H9 (cell line): ENCODE measurements around the gene TRAF7. TPM values are rescaled to one million over a fixed set of nuclear protein-coding genes. Genes with fewer than 3 reads are reported as not detected.

ENCODE experiments used
- DNase-seq: peaks from one replicate; pipeline ENCODE4 v3.0.0-alpha.2; 2017
- H2AFZ ChIP-seq: one replicate; pipeline ENCODE4 v1.6.1; 2013; ENCODE audit warnings: mild to moderate bottlenecking, low read length, control low read depth, moderate library complexity
- H2AK5ac ChIP-seq: 2 replicates; pipeline ENCODE4 v1.6.1; 2013; ENCODE audit warnings: low read length, control low read depth, mixed read lengths; ENCODE audit not compliant: insufficient read length
- H2BK120ac ChIP-seq: one replicate; pipeline ENCODE4 v1.6.1; 2013; ENCODE audit warnings: low read depth, mild to moderate bottlenecking, low read length, control low read depth, inconsistent platforms; ENCODE audit not compliant: poor library complexity, severe bottlenecking
- H2BK12ac ChIP-seq: 2 replicates; pipeline ENCODE4 v1.6.1; 2013; ENCODE audit warnings: low read length, control low read depth, mixed read lengths, low read depth; ENCODE audit not compliant: insufficient read length
- H2BK15ac ChIP-seq: 2 replicates; pipeline ENCODE4 v1.6.1; 2013; ENCODE audit warnings: low read depth, low read length, control low read depth
- H2BK20ac ChIP-seq: one replicate; pipeline ENCODE4 v1.6.1; 2013; ENCODE audit warnings: low read depth, mild to moderate bottlenecking, low read length, control low read depth, inconsistent platforms; ENCODE audit not compliant: poor library complexity, severe bottlenecking
- H2BK5ac ChIP-seq: 2 replicates; pipeline ENCODE4 v1.6.1; 2013; ENCODE audit warnings: low read length, control low read depth, mixed read lengths; ENCODE audit not compliant: insufficient read length
- H3K14ac ChIP-seq: 2 replicates; pipeline ENCODE4 v1.6.1; 2013; ENCODE audit warnings: low read length, control low read depth; ENCODE audit not compliant: insufficient read depth
- H3K18ac ChIP-seq: 2 replicates; pipeline ENCODE4 v1.6.1; 2013; ENCODE audit warnings: low read depth, mild to moderate bottlenecking, mixed read lengths, low read length, control low read depth; ENCODE audit not compliant: insufficient read length
- H3K23ac ChIP-seq: 2 replicates; pipeline ENCODE4 v1.6.1; 2013; ENCODE audit warnings: low read length, control low read depth, mixed read lengths, low read depth; ENCODE audit not compliant: insufficient read length
- H3K23me2 ChIP-seq: 2 replicates; pipeline ENCODE4 v1.6.1; 2013; ENCODE audit warnings: low read depth, mild to moderate bottlenecking, mixed read lengths, low read length, control low read depth; ENCODE audit not compliant: insufficient read length, poor library complexity, severe bottlenecking
- H3K27ac ChIP-seq: 2 replicates; pipeline ENCODE4 v1.5.1; 2013; ENCODE audit warnings: low read length, control low read depth, mixed read lengths, low read depth; ENCODE audit not compliant: insufficient read length
- H3K27me3 ChIP-seq: 2 replicates; pipeline ENCODE4 v1.6.1; 2013; ENCODE audit warnings: low read length, control low read depth, inconsistent platforms; ENCODE audit not compliant: insufficient read depth
- H3K4ac ChIP-seq: 2 replicates; pipeline ENCODE4 v1.6.1; 2013; ENCODE audit warnings: low read depth, mild to moderate bottlenecking, control low read depth, inconsistent platforms, low read length, moderate library complexity
- H3K4me1 ChIP-seq: 2 replicates; pipeline ENCODE4 v1.6.1; 2013; ENCODE audit warnings: low read length, control low read depth, inconsistent platforms; ENCODE audit not compliant: insufficient read depth
- H3K4me2 ChIP-seq: 2 replicates; pipeline ENCODE4 v1.6.1; 2013; ENCODE audit warnings: low read length, control low read depth, mixed read lengths; ENCODE audit not compliant: insufficient read length, insufficient read depth
- H3K56ac ChIP-seq: 2 replicates; pipeline ENCODE4 v1.6.1; 2013; ENCODE audit warnings: low read depth, mild to moderate bottlenecking, mixed read lengths, low read length, control low read depth; ENCODE audit not compliant: insufficient read length
- H3K79me1 ChIP-seq: 2 replicates; pipeline ENCODE4 v1.6.1; 2013; ENCODE audit warnings: low read depth, mild to moderate bottlenecking, moderate library complexity, low read length, control low read depth, inconsistent platforms; ENCODE audit not compliant: insufficient read depth, poor library complexity, severe bottlenecking
- H3K79me2 ChIP-seq: 2 replicates; pipeline ENCODE4 v1.6.1; 2013; ENCODE audit warnings: low read length, control low read depth, inconsistent platforms; ENCODE audit not compliant: insufficient read depth
- H3K9ac ChIP-seq: 2 replicates; pipeline ENCODE4 v1.6.1; 2013; ENCODE audit warnings: low read length, control low read depth, mixed read lengths; ENCODE audit not compliant: insufficient read length; ENCODE audit errors: extremely low read depth
- H3K9me3 ChIP-seq: one replicate; pipeline ENCODE4 v1.6.1; 2013; ENCODE audit warnings: low read depth, low read length, inconsistent platforms; ENCODE audit not compliant: control insufficient read depth
- H3T11ph ChIP-seq: one replicate; pipeline ENCODE4 v1.6.1; 2013; ENCODE audit warnings: mild to moderate bottlenecking, low read length, control low read depth, inconsistent platforms
- H4K20me1 ChIP-seq: one replicate; pipeline ENCODE4 v1.6.1; 2013; ENCODE audit not compliant: control insufficient read depth, insufficient read length, insufficient read depth
- H4K5ac ChIP-seq: 2 replicates; pipeline ENCODE4 v1.6.1; 2013; ENCODE audit warnings: low read depth, mild to moderate bottlenecking, mixed read lengths, low read length, control low read depth; ENCODE audit not compliant: insufficient read length
- H4K8ac ChIP-seq: replicated peaks from 2 replicates; pipeline ENCODE4 v1.6.1; 2013; ENCODE audit warnings: low read length, control low read depth, mixed read lengths, low read depth; ENCODE audit not compliant: insufficient read length
- H4K91ac ChIP-seq: 2 replicates; pipeline ENCODE4 v1.6.1; 2013; ENCODE audit warnings: low read depth, mild to moderate bottlenecking, moderate library complexity, mixed read lengths, low read length, control low read depth; ENCODE audit not compliant: insufficient read length
- H3K27ac Mint-ChIP-seq, 3 experiments: 2 replicates in 2 of 3; 3 replicates in 1 of 3; pipeline ENCODE4 v1.8.0; 2020 to 2021; ENCODE audit warnings: mixed read lengths in 3 of 3, mild to moderate bottlenecking in 1 of 3, moderate library complexity in 1 of 3
- H3K27me3 Mint-ChIP-seq: 2 replicates; pipeline ENCODE4 v1.8.0; 2021; ENCODE audit warnings: low read depth, mild to moderate bottlenecking, moderate library complexity, mixed read lengths
- H3K36me3 Mint-ChIP-seq, 3 experiments: 2 replicates in 2 of 3; 3 replicates in 1 of 3; pipeline ENCODE4 v1.8.0; 2020 to 2021; ENCODE audit warnings: low read depth in 3 of 3, mixed read lengths in 3 of 3; ENCODE audit not compliant: insufficient read depth in 1 of 3
- H3K4me1 Mint-ChIP-seq, 2 experiments: 2 replicates each; pipeline ENCODE4 v1.8.0; 2020; ENCODE audit warnings: mixed read lengths in 2 of 2
- H3K4me3 Mint-ChIP-seq, 2 experiments: 2 replicates in 1 of 2; 3 replicates in 1 of 2; pipeline ENCODE4 v1.8.0; 2020 to 2021; ENCODE audit warnings: mild to moderate bottlenecking in 2 of 2, mixed read lengths in 2 of 2, moderate library complexity in 1 of 2
- H3K9me3 Mint-ChIP-seq, 2 experiments: 2 replicates in 1 of 2; 3 replicates in 1 of 2; pipeline ENCODE4 v1.8.0; 2020; ENCODE audit warnings: mild to moderate bottlenecking in 2 of 2, mixed read lengths in 2 of 2, moderate library complexity in 1 of 2
- WGBS: extraction: QIAGEN DNeasy Blood & Tissue Kit; methylation state at CpG from one replicate; pipeline ENCODE4 v1.1.7; 2013; ENCODE audit warnings: missing lambda C conversion rate, low lambda C conversion rate, mixed read lengths; ENCODE audit not compliant: insufficient read length; ENCODE audit errors: extremely low coverage; 5-methylcytosine and 5-hydroxymethylcytosine counted together
- microRNA-seq: library from miRNA; unstranded; fragments of <30 nt; microRNA quantifications from one replicate; pipeline ENCODE4, GENCODE V29; 2020; ENCODE audit warnings: borderline microRNAs expressed
- total RNA-seq: library from RNA; stranded (reverse); gene quantifications from 2 replicates; pipeline ENCODE4 v1.2.1, GENCODE V29; 2021
- TF ChIP-seq, protein P1 (sequence below): fragments of 200-600 bp; sonication (generic); conservative IDR thresholded peaks from 3 replicates; pipeline ENCODE4 v1.8.0; 2021; ENCODE audit warnings: antibody characterized with exemption, mild to moderate bottlenecking

Gene TRAF7
- total RNA-seq, 1 experiment from 2014 or later = 108 TPM

DNA sequence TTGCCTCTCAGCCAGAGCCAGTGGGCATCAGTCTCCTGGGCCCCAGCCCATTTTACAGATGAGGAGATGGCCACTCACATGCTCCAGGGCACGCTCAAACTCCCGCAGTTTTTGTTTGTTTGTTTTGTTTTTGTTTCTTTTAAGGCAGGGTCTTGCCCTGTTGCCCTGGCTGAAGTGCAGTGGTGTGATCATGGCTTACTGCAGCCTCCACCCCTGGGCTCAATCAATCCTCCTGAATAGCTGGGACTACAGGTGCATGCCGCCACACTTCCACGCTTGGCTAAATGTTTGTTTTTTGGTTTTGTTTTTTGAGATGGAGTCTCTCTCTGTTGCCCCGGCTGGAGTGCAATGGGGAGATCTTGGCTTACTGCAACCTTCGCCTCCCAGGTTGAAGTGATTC, 71.3 kb downstream of the TRAF7 start:
- Mint-ChIP-seq H3K27me3 (no peaks in the 10 kb centered on the region), H3K27ac (no peak overlapping the region), H3K4me1 (peaks cover 3% of the 10 kb centered on the region in 2 experiments; a peak in 1 of 4 replicates), H3K9me3 (no peaks in the 10 kb centered on the region), H3K36me3 (peaks cover 0 to 17% (median 12%) of the 10 kb centered on the region in 3 experiments; a peak in 6 of 7 replicates), H3K4me3 (no peak overlapping the region)
- Histone ChIP-seq H2AK5ac (no peak overlapping the region), H3K79me2 (peaks cover 5% of the 10 kb centered on the region; the same call in 1 of the 2 replicates), H3K18ac (no peak overlapping the region), H4K91ac (no peak overlapping the region), H3K23me2 (no peaks in the 10 kb centered on the region), H3K4me1 (no peaks in the 10 kb centered on the region), H4K20me1 (no peaks in the 10 kb centered on the region), H3K9ac (no peak overlapping the region), H4K5ac (no peak overlapping the region), H3T11ph (no peak overlapping the region), H2AFZ (no peak overlapping the region), H3K56ac (no peak overlapping the region), H3K4me2 (no peak overlapping the region), H3K27ac (no peak overlapping the region), H2BK12ac (no peak overlapping the region), H2BK15ac (no peak overlapping the region), H3K23ac (no peak overlapping the region), H3K14ac (no peak overlapping the region), H2BK20ac (no peak overlapping the region), H2BK120ac (no peak overlapping the region), H2BK5ac (no peak overlapping the region), H4K8ac (no peak overlapping the region), H3K79me1 (no peaks in the 10 kb centered on the region), H3K9me3 (no peaks in the 10 kb centered on the region), H3K27me3 (no peaks in the 10 kb centered on the region), H3K4ac (no peak overlapping the region)
- TF ChIP-seq, protein P1, sequence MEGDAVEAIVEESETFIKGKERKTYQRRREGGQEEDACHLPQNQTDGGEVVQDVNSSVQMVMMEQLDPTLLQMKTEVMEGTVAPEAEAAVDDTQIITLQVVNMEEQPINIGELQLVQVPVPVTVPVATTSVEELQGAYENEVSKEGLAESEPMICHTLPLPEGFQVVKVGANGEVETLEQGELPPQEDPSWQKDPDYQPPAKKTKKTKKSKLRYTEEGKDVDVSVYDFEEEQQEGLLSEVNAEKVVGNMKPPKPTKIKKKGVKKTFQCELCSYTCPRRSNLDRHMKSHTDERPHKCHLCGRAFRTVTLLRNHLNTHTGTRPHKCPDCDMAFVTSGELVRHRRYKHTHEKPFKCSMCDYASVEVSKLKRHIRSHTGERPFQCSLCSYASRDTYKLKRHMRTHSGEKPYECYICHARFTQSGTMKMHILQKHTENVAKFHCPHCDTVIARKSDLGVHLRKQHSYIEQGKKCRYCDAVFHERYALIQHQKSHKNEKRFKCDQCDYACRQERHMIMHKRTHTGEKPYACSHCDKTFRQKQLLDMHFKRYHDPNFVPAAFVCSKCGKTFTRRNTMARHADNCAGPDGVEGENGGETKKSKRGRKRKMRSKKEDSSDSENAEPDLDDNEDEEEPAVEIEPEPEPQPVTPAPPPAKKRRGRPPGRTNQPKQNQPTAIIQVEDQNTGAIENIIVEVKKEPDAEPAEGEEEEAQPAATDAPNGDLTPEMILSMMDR = no peak
- whole genome bisulfite sequencing = no CpG with 5 or more reads among the region's 6 CpGs
- no peak for DNase-seq

Small RNA genes within 50 kb of the gene (microRNA-seq; reads per million reads assigned to microRNA genes)
- not detected for gene MIR3180-5
- gene MIR4516 = not detected
- not detected for gene MIR6511B1

Other genes starting within 250 kb of the TRAF7 start
- not detected in 2 replicates for gene HS3ST6, start 237.4 kb upstream of the TRAF7 start, total RNA-seq
- 24.3 and 25.7 TPM in 2 replicates for gene MSRB1, start 212.6 kb upstream of the TRAF7 start, total RNA-seq
- 0.11 and 0.31 TPM in 2 replicates for gene RPL3L, start 201.1 kb upstream of the TRAF7 start, total RNA-seq
- 191 and 192 TPM in 2 replicates for gene NDUFB10, start 196.2 kb upstream of the TRAF7 start, total RNA-seq
- gene RPS2, start 191.0 kb upstream of the TRAF7 start, total RNA-seq = 3,874 and 3,923 TPM in 2 replicates
- 0.28 TPM in 1 of 2 replicates, not detected in the other for gene RNF151, start 188.9 kb upstream of the TRAF7 start, total RNA-seq
- gene TBL3, start 183.7 kb upstream of the TRAF7 start, total RNA-seq = 53.3 and 54.0 TPM in 2 replicates
- 1.3 and 1.7 TPM in 2 replicates for gene NOXO1, start 174.3 kb upstream of the TRAF7 start, total RNA-seq
- gene GFER, start 171.6 kb upstream of the TRAF7 start, total RNA-seq = 49.1 and 50.4 TPM in 2 replicates
- 11.9 and 12.1 TPM in 2 replicates for gene SYNGR3, start 165.8 kb upstream of the TRAF7 start, total RNA-seq
- 64.2 and 70.9 TPM in 2 replicates for gene ZNF598, start 146.0 kb upstream of the TRAF7 start, total RNA-seq
- gene NPW, start 136.0 kb upstream of the TRAF7 start, total RNA-seq = 7.1 and 10.2 TPM in 2 replicates
- gene NHERF2, start 128.9 kb upstream of the TRAF7 start, total RNA-seq = 15.3 and 18.4 TPM in 2 replicates
- gene NTHL1, start 107.9 kb upstream of the TRAF7 start, total RNA-seq = 52.0 and 54.0 TPM in 2 replicates
- 122 and 125 TPM in 2 replicates for gene TSC2, start 107.8 kb upstream of the TRAF7 start, total RNA-seq
- gene PKD1, start 19.9 kb upstream of the TRAF7 start, total RNA-seq = 73.5 and 88.0 TPM in 2 replicates
- gene RAB26, start 7.2 kb upstream of the TRAF7 start, total RNA-seq = 2.4 and 3.0 TPM in 2 replicates
- 7.9 and 9.3 TPM in 2 replicates for gene CASKIN1, start 40.8 kb downstream of the TRAF7 start, total RNA-seq
- 74.5 and 75.9 TPM in 2 replicates for gene MLST8, start 49.7 kb downstream of the TRAF7 start, total RNA-seq
- gene BRICD5, start 55.1 kb downstream of the TRAF7 start, total RNA-seq = 10.8 and 11.9 TPM in 2 replicates
- 37.4 and 38.3 TPM in 2 replicates for gene PGP, start 59.1 kb downstream of the TRAF7 start, total RNA-seq
- gene E4F1, start 67.8 kb downstream of the TRAF7 start, total RNA-seq = 35.9 and 37.6 TPM in 2 replicates
- 2.5 TPM in 2 replicates for gene DNASE1L2, start 80.7 kb downstream of the TRAF7 start, total RNA-seq
- gene ECI1, start 95.8 kb downstream of the TRAF7 start, total RNA-seq = 90.0 and 95.4 TPM in 2 replicates
- gene RNPS1, start 112.3 kb downstream of the TRAF7 start, total RNA-seq = 384 and 394 TPM in 2 replicates
- 8.0 and 9.5 TPM in 2 replicates for gene ABCA3, start 184.9 kb downstream of the TRAF7 start, total RNA-seq